AG08395 (cell line): ENCODE data around the gene TBC1D3I.
"Not testable (repeated sequence)": the region's sequence is repeated elsewhere in the genome, so short reads cannot be mapped to it uniquely, and the experiment has no call there.

Source experiments
- DNase-seq: peaks from one replicate; pipeline ENCODE4 v3.0.0; 2012; ENCODE audit warnings: mixed read lengths, low spot score

Gene TBC1D3I

DNA sequence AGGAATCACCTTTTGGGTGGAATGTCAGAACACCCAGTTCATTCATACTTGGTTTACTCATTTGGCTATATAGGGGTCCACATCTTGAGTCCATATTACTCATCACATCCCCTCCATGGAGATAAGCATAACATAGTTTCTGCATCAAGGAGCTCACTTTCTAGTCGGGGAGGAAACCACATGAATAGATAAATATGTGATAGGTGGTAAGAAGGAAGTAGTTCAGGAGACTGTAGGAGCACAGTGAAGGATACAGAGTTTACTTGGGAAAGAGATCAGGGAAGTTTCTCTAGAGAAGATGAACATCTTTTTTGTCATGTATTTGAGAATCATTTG, 57.9 kb downstream of the TBC1D3I start:
- DNase-seq, result not testable (repeated sequence)

DNA sequence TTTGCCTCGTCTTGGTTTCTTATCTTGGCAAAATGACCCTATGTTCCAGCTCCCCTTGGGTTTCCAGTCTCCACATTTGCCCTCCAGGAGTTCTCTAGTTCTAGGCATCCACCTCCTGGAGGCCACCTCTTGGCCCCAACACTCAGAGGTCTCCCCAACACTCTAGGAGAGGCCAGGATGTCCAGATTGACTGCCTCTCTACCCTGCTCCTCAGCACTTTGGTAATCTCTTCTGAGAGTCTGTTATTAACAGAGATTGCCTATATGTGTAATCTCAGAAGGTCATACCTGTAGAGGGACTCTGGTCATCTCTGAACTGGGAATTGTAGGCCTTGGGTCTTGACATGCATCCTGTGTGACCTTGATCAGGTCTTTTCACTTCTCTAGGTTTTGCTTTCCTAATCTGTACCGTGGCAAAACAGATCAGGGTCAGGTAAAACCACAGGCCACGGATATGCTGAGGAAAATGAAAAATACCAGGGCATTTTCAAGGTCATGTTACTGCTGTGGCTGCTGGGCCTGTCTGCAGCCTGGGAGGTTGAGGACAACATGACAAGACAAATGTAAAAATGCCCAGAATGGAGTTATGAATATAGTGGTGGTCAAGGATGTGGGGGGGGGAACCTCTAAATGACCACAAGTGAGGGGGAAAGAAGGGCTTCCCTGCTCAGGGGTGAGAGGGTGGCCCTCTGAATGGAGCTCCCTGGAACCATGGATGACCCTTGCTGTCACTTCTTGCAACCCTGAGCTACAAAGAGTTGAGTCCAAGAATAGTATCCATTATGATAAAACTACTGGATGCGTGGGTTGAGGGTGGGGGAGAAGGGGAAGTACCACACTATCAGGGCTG, 58.5 kb downstream of the TBC1D3I start:
- DNase-seq, result no peak

DNA sequence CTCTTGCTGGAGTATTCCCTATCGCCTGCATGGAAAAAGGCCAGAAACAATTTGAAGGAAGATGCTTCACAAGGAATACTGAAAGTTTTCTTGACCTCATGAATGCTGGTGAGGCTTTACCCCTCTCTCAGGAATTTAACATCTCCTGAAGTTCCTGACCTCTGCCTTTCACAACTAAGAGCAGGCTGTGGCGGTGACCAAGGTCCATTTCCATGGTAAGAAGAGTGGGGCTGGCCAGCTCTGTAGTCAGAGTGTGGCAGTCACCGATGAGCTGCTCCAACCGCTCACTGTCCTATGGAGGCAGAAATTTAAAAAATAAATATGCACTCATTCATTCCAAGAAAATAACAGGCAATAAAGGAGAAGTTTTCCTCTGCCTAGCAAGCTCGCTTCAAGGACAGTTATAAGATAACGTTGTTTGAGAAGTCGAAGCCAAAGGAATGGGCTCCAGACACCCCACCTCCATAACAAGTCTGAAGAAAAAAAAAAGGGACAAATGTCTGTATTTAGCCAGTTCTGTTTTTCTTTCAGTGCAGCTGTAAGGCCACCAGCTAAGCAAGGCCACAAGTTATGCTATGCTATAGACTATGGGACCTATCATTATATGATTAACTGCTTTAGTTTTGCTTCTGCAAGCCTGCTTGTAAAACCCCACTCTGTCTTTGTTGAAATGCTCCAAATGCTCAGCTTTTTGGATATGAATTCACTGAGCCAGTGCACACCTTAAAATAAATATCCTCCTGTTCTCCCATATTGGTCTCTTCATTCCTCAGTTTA, 59.5 kb downstream of the TBC1D3I start:
- no peak for DNase-seq
